Measurements from ENCODE around the gene CFL1. TPM values are rescaled to one million over a fixed set of nuclear protein-coding genes. Genes with fewer than 3 reads are reported as not detected.

CFL1 gene
- total RNA-seq, 1 experiment from 2014 or later, result 2,647 TPM

- no peak for DNase-seq (ENCODE audit: low read depth)
Observed at GRCh38 chr11:65870706-65871681, 13.0 kb upstream of the CFL1 start.

- DNase-seq (ENCODE audit: low read depth), result no peak
Observed at GRCh38 chr11:65870307-65870658, 12.3 kb upstream of the CFL1 start.

- no peak for DNase-seq (ENCODE audit: low read depth)
Observed at GRCh38 chr11:65869643-65870306, 11.8 kb upstream of the CFL1 start.

GRCh38 chr11:65868907-65869306, 10.9 kb upstream of the CFL1 start:
- DNase-seq (ENCODE audit: low read depth), result no peak

GRCh38 chr11:65868076-65868667, 10.2 kb upstream of the CFL1 start:
- no peak for DNase-seq (ENCODE audit: low read depth)

GRCh38 chr11:65867284-65868071, 9.5 kb upstream of the CFL1 start:
- no peak for DNase-seq (ENCODE audit: low read depth)

- DNase-seq (ENCODE audit: low read depth), result no peak
Observed at GRCh38 chr11:65866509-65867283, 8.7 kb upstream of the CFL1 start.

GRCh38 chr11:65865550-65866172, 7.7 kb upstream of the CFL1 start:
- no peak for DNase-seq (ENCODE audit: low read depth)

- no peak for DNase-seq (ENCODE audit: low read depth)
Observed at GRCh38 chr11:65864706-65865471, 6.9 kb upstream of the CFL1 start.

GRCh38 chr11:65863889-65864705, 6.1 kb upstream of the CFL1 start:
- no peak for DNase-seq (ENCODE audit: low read depth)

- DNase-seq (ENCODE audit: low read depth), result no peak
Observed at GRCh38 chr11:65862941-65863888, 5.2 kb upstream of the CFL1 start.

GRCh38 chr11:65862191-65862735, 4.3 kb upstream of the CFL1 start:
- no peak for DNase-seq (ENCODE audit: low read depth)

- DNase-seq (ENCODE audit: low read depth), result no peak
Observed at GRCh38 chr11:65861533-65862183, 3.7 kb upstream of the CFL1 start.

GRCh38 chr11:65861165-65861505, 3.2 kb upstream of the CFL1 start:
- DNase-seq (ENCODE audit: low read depth), result no peak

- peak; percentile 99 for DNase-seq (ENCODE audit: low read depth)
Observed at GRCh38 chr11:65860278-65861164, 2.5 kb upstream of the CFL1 start, which contains the start of gene MUS81. TSS of gene MUS81 (plus strand) at chr11:65860433. CDS start at chr11:65860754, 321 bp downstream.
